NT2/D1 (cell line): Measurements from ENCODE around the gene PLS1.

Experiments used
- YY1 ChIP-seq: IDR thresholded peaks from 2 replicates; pipeline ENCODE4 v1.6.1; 2011; ENCODE audit not compliant: insufficient read length, insufficient read depth
- ZNF274 ChIP-seq: IDR thresholded peaks from 2 replicates; pipeline ENCODE4 v1.6.1; 2011; ENCODE audit warnings: mild to moderate bottlenecking, low read depth, low read length

DNA sequence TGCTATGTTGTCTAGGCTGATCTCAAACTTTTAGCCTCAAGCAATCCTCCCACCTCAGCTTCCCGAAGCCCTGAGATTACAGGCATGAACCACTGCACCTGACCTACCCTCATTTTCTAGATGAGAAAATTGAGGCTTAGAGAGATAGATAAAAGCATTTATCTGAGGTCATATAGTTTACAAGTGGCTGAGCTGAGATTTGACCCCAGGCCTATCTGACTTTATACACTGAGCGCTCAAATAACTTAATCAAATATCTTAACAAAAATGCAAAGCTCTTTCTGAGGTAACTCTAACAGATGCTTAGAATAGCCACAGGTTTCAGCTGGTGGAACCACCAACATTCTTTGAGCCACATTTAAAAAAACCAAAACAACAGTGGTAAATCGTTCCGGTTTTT lies 5.5 kb downstream of the PLS1 start:
- TF ChIP-seq ZNF274, result no peak
- TF ChIP-seq YY1, result no peak
